Measurements from ENCODE around the gene RNASE1.

The RNASE1 gene

GRCh38 chr14:20790464-20791116 is 12.1 kb downstream of the RNASE1 start:
- H3K4me3 ChIP-seq (replicated peaks in 1 of 2; ENCODE audit: low read depth in 2 of 2, low read length in 2 of 2) = no peak overlapping the region
- no peak for TF ChIP-seq CTCF (IDR thresholded peaks at IDR 0.05; ENCODE audit: low read depth, low read length)
- no peak for DNase-seq (ENCODE audit: low read depth in 2 of 2)

- H3K4me3 ChIP-seq (replicated peaks in 1 of 2; ENCODE audit: low read depth in 2 of 2, low read length in 2 of 2) = no peak overlapping the region
- no peak for DNase-seq (ENCODE audit: low read depth in 2 of 2)
- no peak for TF ChIP-seq CTCF (IDR thresholded peaks at IDR 0.05; ENCODE audit: low read depth, low read length)
These were observed 13.3 kb downstream of the RNASE1 start for GRCh38 chr14:20789230-20789813.

- TF ChIP-seq CTCF (IDR thresholded peaks at IDR 0.05; ENCODE audit: low read depth, low read length) = no peak
- DNase-seq (ENCODE audit: low read depth in 2 of 2) = no peak
- H3K4me3 ChIP-seq (replicated peaks in 1 of 2; ENCODE audit: low read depth in 2 of 2, low read length in 2 of 2) = no peak overlapping the region
These were observed 15.6 kb downstream of the RNASE1 start for GRCh38 chr14:20787025-20787424.

- no peak for TF ChIP-seq CTCF (IDR thresholded peaks at IDR 0.05; ENCODE audit: low read depth, low read length)
- DNase-seq (ENCODE audit: low read depth in 2 of 2) = no peak
- no peak overlapping the region for H3K4me3 ChIP-seq (replicated peaks in 1 of 2; ENCODE audit: low read depth in 2 of 2, low read length in 2 of 2)
These were observed 20.3 kb downstream of the RNASE1 start for GRCh38 chr14:20782280-20782890.

GRCh38 chr14:20781803-20782202 is 20.8 kb downstream of the RNASE1 start:
- no peak for TF ChIP-seq CTCF (IDR thresholded peaks at IDR 0.05; ENCODE audit: low read depth, low read length)
- no peak for DNase-seq (ENCODE audit: low read depth in 2 of 2)
- no peak overlapping the region for H3K4me3 ChIP-seq (replicated peaks in 1 of 2; ENCODE audit: low read depth in 2 of 2, low read length in 2 of 2)

GRCh38 chr14:20775901-20776300 is 26.7 kb downstream of the RNASE1 start:
- DNase-seq (ENCODE audit: low read depth in 2 of 2) = no peak
- H3K4me3 ChIP-seq (replicated peaks in 1 of 2; ENCODE audit: low read depth in 2 of 2, low read length in 2 of 2) = no peak overlapping the region
- TF ChIP-seq CTCF (IDR thresholded peaks at IDR 0.05; ENCODE audit: low read depth, low read length) = no peak

All from cardiac fibroblast (primary cell).